Immature natural killer cell (primary cell): ENCODE measurements around the gene CLEC16A. TPM values are rescaled to one million over a fixed set of nuclear protein-coding genes. Genes with fewer than 3 reads are reported as not detected.
"Not testable (repeated sequence)": the region's sequence is repeated elsewhere in the genome, so short reads cannot be mapped to it uniquely, and the experiment has no call there.

ENCODE experiments used
- DNase-seq, 3 donors: peaks; one replicate each; pipeline ENCODE4 v3.0.0; 2022; ENCODE audit warnings: mixed read lengths in 1 of 3
- H3K27ac Mint-ChIP-seq, 6 donors: one replicate each; pipeline ENCODE4 v1.8.0; 2020; ENCODE audit warnings: mixed read lengths in 6 of 6, mild to moderate bottlenecking in 5 of 6, inconsistent platforms in 4 of 6, moderate library complexity in 3 of 6
- H3K27me3 Mint-ChIP-seq, 3 donors: one replicate each; pipeline ENCODE4 v1.8.0; 2020 to 2021; ENCODE audit warnings: low read depth in 3 of 3, mild to moderate bottlenecking in 3 of 3, mixed read lengths in 3 of 3, moderate library complexity in 3 of 3, inconsistent platforms in 1 of 3
- H3K36me3 Mint-ChIP-seq, 3 donors: one replicate each; pipeline ENCODE4 v1.8.0; 2020; ENCODE audit warnings: mixed read lengths in 3 of 3, inconsistent platforms in 2 of 3, mild to moderate bottlenecking in 2 of 3
- H3K4me1 Mint-ChIP-seq, 2 donors: one replicate each; pipeline ENCODE4 v1.8.0; 2020; ENCODE audit warnings: inconsistent platforms in 2 of 2, mild to moderate bottlenecking in 2 of 2, mixed read lengths in 2 of 2, moderate library complexity in 1 of 2
- H3K4me3 Mint-ChIP-seq, 5 donors: one replicate each; pipeline ENCODE4 v1.8.0; 2020; ENCODE audit warnings: mild to moderate bottlenecking in 5 of 5, mixed read lengths in 5 of 5, inconsistent platforms in 3 of 5, moderate library complexity in 3 of 5
- H3K9me3 Mint-ChIP-seq, 6 donors: one replicate each; pipeline ENCODE4 v1.8.0; 2020; ENCODE audit warnings: mild to moderate bottlenecking in 6 of 6, mixed read lengths in 6 of 6, inconsistent platforms in 4 of 6, moderate library complexity in 3 of 6
- polyA plus RNA-seq, 3 donors: library from polyadenylated mRNA; unstranded; fragments of 300-500 nt; fragmentation: Illumina TruSeq; gene quantifications; one replicate each; pipeline ENCODE4 v1.2.3, GENCODE V29; 2021

Gene CLEC16A
- polyA plus RNA-seq, 3 donors from 2014 or later: 5.6 to 19.9 (median 5.6) TPM

GRCh38 chr16:10954903-10955302 lies 10.5 kb downstream of the CLEC16A start:
- peaks cover 6% of the 10 kb centered on the region in 3 donors for H3K36me3 Mint-ChIP-seq
- DNase-seq: no peak
- H3K4me3 Mint-ChIP-seq: no peak overlapping the region
- H3K27ac Mint-ChIP-seq: peak overlapping the region in 1 of 6 donors; percentile 77
- H3K27me3 Mint-ChIP-seq: no peaks in the 10 kb centered on the region
- no peaks in the 10 kb centered on the region for H3K9me3 Mint-ChIP-seq
- peaks cover 15 to 20% of the 10 kb centered on the region in 2 donors for H3K4me1 Mint-ChIP-seq

DNA sequence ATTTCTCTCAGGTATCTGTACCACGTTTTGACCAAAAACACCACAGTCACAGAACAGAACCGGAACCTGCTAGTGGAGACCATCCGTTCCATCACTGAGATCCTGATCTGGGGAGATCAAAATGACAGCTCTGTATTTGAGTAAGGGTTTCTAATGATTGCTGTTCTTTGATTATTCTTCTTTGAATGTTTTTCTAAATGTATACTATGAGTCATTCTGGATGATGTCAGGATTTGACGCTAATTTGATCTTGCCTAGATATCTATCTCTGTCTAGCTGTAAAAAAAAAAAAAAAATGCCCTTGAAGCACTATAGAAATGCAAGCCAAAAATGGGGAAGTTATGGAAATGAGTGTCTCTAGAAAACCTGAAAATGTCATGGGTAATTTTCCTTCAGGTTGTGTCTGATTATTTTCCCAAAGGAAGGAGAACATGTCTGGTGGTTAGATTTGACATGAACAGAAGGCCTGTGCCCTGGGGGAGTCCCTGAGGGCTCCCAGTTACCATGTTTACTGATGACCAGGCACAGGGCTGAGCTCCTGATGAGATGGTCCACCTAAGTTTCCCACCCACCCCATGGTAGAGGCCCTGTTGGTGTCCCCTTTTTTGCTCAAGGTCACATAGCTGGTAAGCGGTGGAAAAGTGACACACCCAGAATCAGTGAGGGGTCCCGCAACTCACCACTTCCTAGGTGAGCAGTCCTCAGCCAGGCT lies 13.6 kb downstream of the CLEC16A start:
- Mint-ChIP-seq H3K36me3 (peaks cover 11 to 18% (median 16%) of the 10 kb centered on the region in 3 donors), H3K4me3 (no peak overlapping the region), H3K27ac (no peak overlapping the region), H3K4me1 (peaks cover 15 to 20% of the 10 kb centered on the region in 2 donors), H3K9me3 (no peaks in the 10 kb centered on the region), H3K27me3 (peaks cover 0 to 1% (median 0%) of the 10 kb centered on the region in 3 donors)
- no peak for DNase-seq

GRCh38 chr16:10959161-10959560 lies 14.8 kb downstream of the CLEC16A start:
- Mint-ChIP-seq H3K36me3 (peaks cover 18 to 27% (median 22%) of the 10 kb centered on the region in 3 donors), H3K27ac (no peak overlapping the region), H3K4me3 (no peak overlapping the region), H3K9me3 (no peaks in the 10 kb centered on the region), H3K27me3 (peaks cover 0 to 1% (median 0%) of the 10 kb centered on the region in 3 donors), H3K4me1 (peaks cover 12 to 15% of the 10 kb centered on the region in 2 donors)
- no peak for DNase-seq

- Mint-ChIP-seq H3K9me3 (no peaks in the 10 kb centered on the region), H3K4me1 (peaks cover 5 to 7% of the 10 kb centered on the region in 2 donors), H3K36me3 (peaks cover 18 to 36% (median 22%) of the 10 kb centered on the region in 3 donors), H3K27me3 (peaks cover 0 to 1% (median 0%) of the 10 kb centered on the region in 3 donors), H3K27ac (no peak overlapping the region), H3K4me3 (no peak overlapping the region)
- no peak for DNase-seq
These were observed 16.9 kb downstream of the CLEC16A start for GRCh38 chr16:10961231-10961630.

GRCh38 chr16:10964039-10964890 lies 19.9 kb downstream of the CLEC16A start:
- DNase-seq: peak; percentile 68 to 74 (median 71)
- Mint-ChIP-seq H3K4me1 (peaks cover 5 to 7% of the 10 kb centered on the region in 2 donors), H3K36me3 (peaks cover 12 to 30% (median 16%) of the 10 kb centered on the region in 3 donors), H3K27me3 (peaks cover 0 to 3% (median 0%) of the 10 kb centered on the region in 3 donors), H3K9me3 (no peaks in the 10 kb centered on the region), H3K27ac (no peak overlapping the region), H3K4me3 (no peak overlapping the region)

- peaks cover 12 to 30% (median 16%) of the 10 kb centered on the region in 3 donors for H3K36me3 Mint-ChIP-seq
- peaks cover 0 to 3% (median 0%) of the 10 kb centered on the region in 3 donors for H3K27me3 Mint-ChIP-seq
- H3K4me1 Mint-ChIP-seq: peaks cover 5 to 7% of the 10 kb centered on the region in 2 donors
- no peak overlapping the region for H3K27ac Mint-ChIP-seq
- H3K4me3 Mint-ChIP-seq: no peak overlapping the region
- no peak for DNase-seq
- H3K9me3 Mint-ChIP-seq: no peaks in the 10 kb centered on the region
These were observed 20.5 kb downstream of the CLEC16A start for GRCh38 chr16:10964891-10965326.

GRCh38 chr16:10965440-10966061 lies 21.2 kb downstream of the CLEC16A start:
- Mint-ChIP-seq H3K27ac (no peak overlapping the region), H3K9me3 (no peaks in the 10 kb centered on the region), H3K27me3 (peaks cover 0 to 3% (median 3%) of the 10 kb centered on the region in 3 donors), H3K36me3 (peaks cover 13 to 26% (median 13%) of the 10 kb centered on the region in 3 donors), H3K4me1 (peaks cover 5 to 7% of the 10 kb centered on the region in 2 donors), H3K4me3 (no peak overlapping the region)
- DNase-seq: no peak

GRCh38 chr16:10966129-10966528 lies 21.8 kb downstream of the CLEC16A start:
- H3K4me1 Mint-ChIP-seq: peaks cover 5 to 7% of the 10 kb centered on the region in 2 donors
- peaks cover 0 to 3% (median 3%) of the 10 kb centered on the region in 3 donors for H3K27me3 Mint-ChIP-seq
- H3K4me3 Mint-ChIP-seq: no peak overlapping the region
- peaks cover 8 to 27% (median 17%) of the 10 kb centered on the region in 3 donors for H3K36me3 Mint-ChIP-seq
- no peaks in the 10 kb centered on the region for H3K9me3 Mint-ChIP-seq
- no peak for DNase-seq
- H3K27ac Mint-ChIP-seq: no peak overlapping the region

GRCh38 chr16:10966559-10966958 lies 22.2 kb downstream of the CLEC16A start:
- not testable (repeated sequence) for H3K27ac Mint-ChIP-seq, DNase-seq, H3K9me3 Mint-ChIP-seq, H3K27me3 Mint-ChIP-seq, H3K4me3 Mint-ChIP-seq, H3K4me1 Mint-ChIP-seq
- peaks cover 8 to 31% (median 17%) of the 10 kb centered on the region in 3 donors for H3K36me3 Mint-ChIP-seq

DNA sequence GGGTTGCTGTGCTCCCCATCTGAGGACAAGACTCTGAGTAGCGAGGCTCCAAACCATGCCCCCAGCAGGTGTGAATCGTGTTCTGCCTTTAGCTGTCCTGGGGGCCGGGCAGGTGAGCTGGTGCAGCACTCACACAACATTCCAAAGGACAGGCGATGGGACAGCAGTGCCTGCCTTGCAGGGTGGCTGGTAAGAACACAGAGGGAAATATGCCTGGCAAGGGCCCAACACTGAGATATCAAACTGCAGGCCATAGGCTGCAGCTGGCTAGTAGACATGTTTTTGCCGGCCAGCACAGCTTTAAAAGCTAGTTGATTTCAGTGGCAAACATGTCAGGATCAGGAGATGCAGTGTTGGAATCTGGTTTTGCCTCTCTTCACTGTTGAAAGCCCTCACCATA lies 23.6 kb downstream of the CLEC16A start:
- DNase-seq: no peak
- H3K36me3 Mint-ChIP-seq: peaks cover 11 to 29% (median 16%) of the 10 kb centered on the region in 3 donors
- H3K9me3 Mint-ChIP-seq: no peaks in the 10 kb centered on the region
- H3K27me3 Mint-ChIP-seq: peaks cover 0 to 3% (median 2%) of the 10 kb centered on the region in 3 donors
- H3K27ac Mint-ChIP-seq: no peak overlapping the region
- peaks cover 5 to 7% of the 10 kb centered on the region in 2 donors for H3K4me1 Mint-ChIP-seq
- H3K4me3 Mint-ChIP-seq: no peak overlapping the region

DNA sequence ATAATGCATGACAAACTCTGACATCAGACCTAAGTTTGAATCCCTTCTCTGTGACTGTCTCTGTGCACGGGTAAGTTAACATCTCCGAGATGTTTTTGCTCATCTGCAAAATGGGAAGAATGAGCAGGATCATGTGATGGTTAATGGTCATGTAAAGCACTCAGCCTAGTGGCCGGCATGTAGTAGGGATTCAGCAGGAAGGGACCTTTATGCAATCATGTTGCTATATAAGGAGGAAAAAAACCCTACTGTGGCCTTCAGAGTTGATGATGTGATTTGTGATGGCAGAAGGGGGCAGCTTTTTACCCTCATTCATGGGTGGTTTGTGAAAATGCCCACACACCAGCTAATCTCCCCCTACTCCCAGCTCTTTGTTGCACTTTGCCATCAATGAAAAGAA lies 24.1 kb downstream of the CLEC16A start:
- H3K4me1 Mint-ChIP-seq: peaks cover 5 to 7% of the 10 kb centered on the region in 2 donors

GRCh38 chr16:10969615-10970014 lies 25.3 kb downstream of the CLEC16A start:
- Mint-ChIP-seq H3K27ac (no peak overlapping the region), H3K27me3 (peaks cover 0 to 3% (median 2%) of the 10 kb centered on the region in 3 donors), H3K36me3 (peaks cover 13 to 22% (median 13%) of the 10 kb centered on the region in 3 donors), H3K4me1 (no peaks in the 10 kb centered on the region), H3K9me3 (no peaks in the 10 kb centered on the region), H3K4me3 (no peak overlapping the region)
- no peak for DNase-seq

More for the DNA sequence above, 24.1 kb downstream of the CLEC16A start:
- DNase-seq: no peak
- Mint-ChIP-seq H3K36me3 (peaks cover 11 to 28% (median 14%) of the 10 kb centered on the region in 3 donors), H3K9me3 (no peaks in the 10 kb centered on the region), H3K27me3 (peaks cover 0 to 3% (median 2%) of the 10 kb centered on the region in 3 donors), H3K27ac (no peak overlapping the region), H3K4me3 (no peak overlapping the region)

- Mint-ChIP-seq H3K9me3 (no peaks in the 10 kb centered on the region), H3K4me3 (no peak overlapping the region), H3K4me1 (no peaks in the 10 kb centered on the region), H3K36me3 (peaks cover 16 to 22% (median 16%) of the 10 kb centered on the region in 3 donors), H3K27me3 (peaks cover 0 to 3% (median 2%) of the 10 kb centered on the region in 3 donors), H3K27ac (no peak overlapping the region)
- DNase-seq: no peak
These were observed 25.7 kb downstream of the CLEC16A start for GRCh38 chr16:10970065-10970464.
